HEK293 (cell line): ENCODE results near the gene CYBRD1.

Source experiments
- MYNN ChIP-seq: fragments of 450-650 bp; formaldehyde crosslinking; IDR thresholded peaks from 2 replicates; pipeline ENCODE4 v1.5.1; 2016; ENCODE audit warnings: missing biosample characterization, missing genetic modification characterization, borderline replicate concordance
- ZNF133 ChIP-seq: fragments of 450-650 bp; formaldehyde crosslinking; IDR thresholded peaks from 2 replicates; pipeline ENCODE4 v1.5.1; 2016; ENCODE audit warnings: missing biosample characterization, missing genetic modification characterization
- ZNF23 ChIP-seq: fragments of 450-650 bp; formaldehyde crosslinking; IDR thresholded peaks from 2 replicates; pipeline ENCODE4 v1.5.1; 2016; ENCODE audit warnings: missing biosample characterization, missing genetic modification characterization, borderline replicate concordance
- ZNF274 ChIP-seq, 2 experiments: fragments of 200-500 bp in 1 of 2; fragments of 450-650 bp in 1 of 2; sonication (Bioruptor generic) in 1 of 2; formaldehyde crosslinking in 1 of 2; IDR thresholded peaks; 2 replicates each; pipeline versions ENCODE4 v1.5.1 to v1.6.1; 2014 to 2016; ENCODE audit warnings: borderline replicate concordance in 1 of 2, inconsistent platforms in 1 of 2, low read length in 1 of 2, missing biosample characterization in 1 of 2, missing genetic modification characterization in 1 of 2
- ZNF621 ChIP-seq: fragments of 450-650 bp; formaldehyde crosslinking; IDR thresholded peaks from 2 replicates; pipeline ENCODE4 v1.5.1; 2017; ENCODE audit warnings: missing biosample characterization, missing genetic modification characterization
- ZNF629 ChIP-seq: fragments of 450-650 bp; formaldehyde crosslinking; IDR thresholded peaks from 2 replicates; pipeline ENCODE4 v1.5.1; 2017; ENCODE audit warnings: missing biosample characterization, missing genetic modification characterization
- TF ChIP-seq, protein P1 (sequence below): fragments of 450-650 bp; formaldehyde crosslinking; IDR thresholded peaks from 2 replicates; pipeline ENCODE4 v1.5.1; 2016; ENCODE audit warnings: missing biosample characterization, missing genetic modification characterization, low read depth
- TF ChIP-seq, protein P2 (sequence below): fragments of 450-650 bp; formaldehyde crosslinking; IDR thresholded peaks from 2 replicates; pipeline ENCODE4 v1.5.1; 2016; ENCODE audit warnings: missing biosample characterization, missing genetic modification characterization

DNA sequence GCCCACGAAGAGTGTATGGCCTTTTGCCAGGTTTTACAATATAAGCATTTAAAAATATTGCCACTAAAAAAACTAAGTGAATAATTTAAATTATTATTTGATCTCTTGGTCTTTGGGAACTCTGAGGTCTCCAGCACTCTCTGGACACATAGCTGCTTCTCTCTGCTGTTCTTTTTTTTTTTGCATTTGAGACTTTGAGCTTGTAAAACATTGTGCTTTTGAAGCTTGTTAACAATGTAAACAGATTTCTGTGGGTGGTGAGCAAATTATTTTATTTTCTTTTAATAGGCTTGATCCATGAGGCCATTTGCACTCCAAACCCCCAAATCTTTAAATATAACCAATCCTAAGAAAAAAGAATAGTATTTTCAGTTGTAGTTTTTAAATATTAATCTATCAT lies 46.3 kb upstream of the CYBRD1 start:
- no peak for TF ChIP-seq ZNF133 (tag by site-specific recombination)
- no peak for TF ChIP-seq ZNF629
- TF ChIP-seq, protein P1, sequence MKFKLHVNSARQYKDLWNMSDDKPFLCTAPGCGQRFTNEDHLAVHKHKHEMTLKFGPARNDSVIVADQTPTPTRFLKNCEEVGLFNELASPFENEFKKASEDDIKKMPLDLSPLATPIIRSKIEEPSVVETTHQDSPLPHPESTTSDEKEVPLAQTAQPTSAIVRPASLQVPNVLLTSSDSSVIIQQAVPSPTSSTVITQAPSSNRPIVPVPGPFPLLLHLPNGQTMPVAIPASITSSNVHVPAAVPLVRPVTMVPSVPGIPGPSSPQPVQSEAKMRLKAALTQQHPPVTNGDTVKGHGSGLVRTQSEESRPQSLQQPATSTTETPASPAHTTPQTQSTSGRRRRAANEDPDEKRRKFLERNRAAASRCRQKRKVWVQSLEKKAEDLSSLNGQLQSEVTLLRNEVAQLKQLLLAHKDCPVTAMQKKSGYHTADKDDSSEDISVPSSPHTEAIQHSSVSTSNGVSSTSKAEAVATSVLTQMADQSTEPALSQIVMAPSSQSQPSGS (tag by site-specific recombination): no peak
- TF ChIP-seq MYNN (tag by site-specific recombination): no peak
- TF ChIP-seq, protein P2, sequence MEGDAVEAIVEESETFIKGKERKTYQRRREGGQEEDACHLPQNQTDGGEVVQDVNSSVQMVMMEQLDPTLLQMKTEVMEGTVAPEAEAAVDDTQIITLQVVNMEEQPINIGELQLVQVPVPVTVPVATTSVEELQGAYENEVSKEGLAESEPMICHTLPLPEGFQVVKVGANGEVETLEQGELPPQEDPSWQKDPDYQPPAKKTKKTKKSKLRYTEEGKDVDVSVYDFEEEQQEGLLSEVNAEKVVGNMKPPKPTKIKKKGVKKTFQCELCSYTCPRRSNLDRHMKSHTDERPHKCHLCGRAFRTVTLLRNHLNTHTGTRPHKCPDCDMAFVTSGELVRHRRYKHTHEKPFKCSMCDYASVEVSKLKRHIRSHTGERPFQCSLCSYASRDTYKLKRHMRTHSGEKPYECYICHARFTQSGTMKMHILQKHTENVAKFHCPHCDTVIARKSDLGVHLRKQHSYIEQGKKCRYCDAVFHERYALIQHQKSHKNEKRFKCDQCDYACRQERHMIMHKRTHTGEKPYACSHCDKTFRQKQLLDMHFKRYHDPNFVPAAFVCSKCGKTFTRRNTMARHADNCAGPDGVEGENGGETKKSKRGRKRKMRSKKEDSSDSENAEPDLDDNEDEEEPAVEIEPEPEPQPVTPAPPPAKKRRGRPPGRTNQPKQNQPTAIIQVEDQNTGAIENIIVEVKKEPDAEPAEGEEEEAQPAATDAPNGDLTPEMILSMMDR (tag by site-specific recombination): no peak
- no peak for TF ChIP-seq ZNF23 (tag by site-specific recombination)
- no peak for TF ChIP-seq ZNF274 (IDR thresholded peaks at IDR 0.05; ENCODE audit: low read length)
- TF ChIP-seq ZNF274 (tag by site-specific recombination; IDR thresholded peaks at IDR 0.05; ENCODE audit: borderline replicate concordance): no peak
- TF ChIP-seq ZNF621 (tag by site-specific recombination): no peak
